Measurements from ENCODE around the gene ARMH3. TPM values are rescaled to one million over a fixed set of nuclear protein-coding genes. Genes with fewer than 3 reads are reported as not detected.

Gene ARMH3
- total RNA-seq, 1 donor from 2014 or later, result 6.3 TPM

DNA sequence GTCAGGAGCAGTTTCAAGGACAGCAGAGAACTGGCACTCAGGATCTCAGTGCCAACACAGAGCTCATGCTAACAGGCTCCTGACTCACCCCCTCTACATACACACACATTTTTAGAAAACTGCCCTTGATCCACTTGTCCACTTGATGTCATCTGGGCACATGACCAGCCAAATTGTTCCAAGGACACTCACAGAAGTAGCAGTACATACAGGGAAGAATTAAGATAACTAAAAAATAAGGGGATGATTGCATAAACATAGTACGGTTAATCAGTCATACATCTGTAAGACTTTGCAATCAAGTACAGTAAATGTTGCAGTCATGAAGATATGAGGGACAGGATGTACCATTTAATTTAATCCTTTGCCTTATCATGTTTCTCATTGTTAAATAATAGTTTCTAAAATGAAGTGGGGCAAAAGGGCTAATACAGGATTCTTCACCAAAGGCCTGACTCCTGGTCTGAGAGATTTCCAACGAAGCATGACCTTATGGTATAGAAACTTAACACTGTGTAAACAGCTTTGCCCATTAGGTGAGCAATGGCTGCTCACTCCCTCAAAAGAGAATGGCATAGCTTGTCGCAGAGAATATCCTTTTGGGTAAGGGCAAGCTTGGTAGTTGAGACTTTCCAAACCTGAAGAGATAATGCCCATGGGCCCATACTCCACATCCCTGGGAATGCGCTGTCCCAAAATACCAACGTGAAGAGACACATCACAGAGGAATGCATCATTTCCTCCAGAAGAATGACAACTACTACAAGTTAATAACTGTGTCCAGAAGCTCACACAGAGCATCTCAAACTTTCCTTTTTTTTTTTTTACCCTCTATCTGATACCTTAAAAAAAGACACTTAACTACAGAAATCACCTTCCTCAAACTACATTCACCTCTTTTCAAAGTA lies 94.1 kb downstream of the ARMH3 start:
- peak; percentile 12 for DNase-seq (ENCODE audit: low read depth)

DNA sequence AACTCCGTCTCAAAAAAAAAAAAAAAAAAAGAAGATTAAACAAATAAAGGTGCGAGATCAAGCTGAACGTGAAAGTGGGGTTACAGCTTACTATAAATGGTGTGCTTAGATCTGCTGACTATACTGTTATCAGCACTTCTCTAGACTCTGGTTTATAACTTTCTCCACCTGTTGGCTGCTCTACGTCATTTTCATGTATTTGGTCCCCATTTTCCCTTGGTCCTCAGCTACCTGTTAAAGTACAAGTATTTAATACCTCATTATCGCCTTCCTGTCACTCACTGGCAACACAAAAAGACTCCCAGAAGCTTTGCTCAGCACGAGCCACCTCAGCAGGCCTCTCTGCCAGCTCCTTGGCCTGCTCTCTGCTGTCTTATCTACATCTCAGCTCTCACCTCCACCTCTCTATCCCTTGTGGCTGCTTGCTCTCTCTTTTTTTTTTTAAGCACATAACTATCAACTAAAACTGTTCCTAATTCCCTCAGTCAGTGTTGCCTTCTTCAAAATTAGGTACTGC lies 95.0 kb downstream of the ARMH3 start:
- no peak for DNase-seq (ENCODE audit: low read depth)
- TF ChIP-seq, protein P1, sequence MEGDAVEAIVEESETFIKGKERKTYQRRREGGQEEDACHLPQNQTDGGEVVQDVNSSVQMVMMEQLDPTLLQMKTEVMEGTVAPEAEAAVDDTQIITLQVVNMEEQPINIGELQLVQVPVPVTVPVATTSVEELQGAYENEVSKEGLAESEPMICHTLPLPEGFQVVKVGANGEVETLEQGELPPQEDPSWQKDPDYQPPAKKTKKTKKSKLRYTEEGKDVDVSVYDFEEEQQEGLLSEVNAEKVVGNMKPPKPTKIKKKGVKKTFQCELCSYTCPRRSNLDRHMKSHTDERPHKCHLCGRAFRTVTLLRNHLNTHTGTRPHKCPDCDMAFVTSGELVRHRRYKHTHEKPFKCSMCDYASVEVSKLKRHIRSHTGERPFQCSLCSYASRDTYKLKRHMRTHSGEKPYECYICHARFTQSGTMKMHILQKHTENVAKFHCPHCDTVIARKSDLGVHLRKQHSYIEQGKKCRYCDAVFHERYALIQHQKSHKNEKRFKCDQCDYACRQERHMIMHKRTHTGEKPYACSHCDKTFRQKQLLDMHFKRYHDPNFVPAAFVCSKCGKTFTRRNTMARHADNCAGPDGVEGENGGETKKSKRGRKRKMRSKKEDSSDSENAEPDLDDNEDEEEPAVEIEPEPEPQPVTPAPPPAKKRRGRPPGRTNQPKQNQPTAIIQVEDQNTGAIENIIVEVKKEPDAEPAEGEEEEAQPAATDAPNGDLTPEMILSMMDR (IDR thresholded peaks at IDR 0.05; ENCODE audit: insufficient read depth, low read length, severe bottlenecking), result no peak
- no peaks in the 10 kb centered on the region for H3K27me3 ChIP-seq (ENCODE audit: control insufficient read depth, insufficient read depth, low read length)
- no peaks in the 10 kb centered on the region for H3K36me3 ChIP-seq (ENCODE audit: control insufficient read depth, insufficient read depth, low read length)
- H3K4me3 ChIP-seq (ENCODE audit: low read depth, low read length), result no peak overlapping the region
- FAIRE-seq, result no peak

More for the DNA sequence above, 94.1 kb downstream of the ARMH3 start:
- TF ChIP-seq, protein P1 (IDR thresholded peaks at IDR 0.05; ENCODE audit: insufficient read depth, low read length, severe bottlenecking), result no peak
- no peak for FAIRE-seq
- no peaks in the 10 kb centered on the region for H3K36me3 ChIP-seq (ENCODE audit: control insufficient read depth, insufficient read depth, low read length)
- H3K4me3 ChIP-seq (ENCODE audit: low read depth, low read length), result no peak overlapping the region
- H3K27me3 ChIP-seq (ENCODE audit: control insufficient read depth, insufficient read depth, low read length), result no peaks in the 10 kb centered on the region

DNA sequence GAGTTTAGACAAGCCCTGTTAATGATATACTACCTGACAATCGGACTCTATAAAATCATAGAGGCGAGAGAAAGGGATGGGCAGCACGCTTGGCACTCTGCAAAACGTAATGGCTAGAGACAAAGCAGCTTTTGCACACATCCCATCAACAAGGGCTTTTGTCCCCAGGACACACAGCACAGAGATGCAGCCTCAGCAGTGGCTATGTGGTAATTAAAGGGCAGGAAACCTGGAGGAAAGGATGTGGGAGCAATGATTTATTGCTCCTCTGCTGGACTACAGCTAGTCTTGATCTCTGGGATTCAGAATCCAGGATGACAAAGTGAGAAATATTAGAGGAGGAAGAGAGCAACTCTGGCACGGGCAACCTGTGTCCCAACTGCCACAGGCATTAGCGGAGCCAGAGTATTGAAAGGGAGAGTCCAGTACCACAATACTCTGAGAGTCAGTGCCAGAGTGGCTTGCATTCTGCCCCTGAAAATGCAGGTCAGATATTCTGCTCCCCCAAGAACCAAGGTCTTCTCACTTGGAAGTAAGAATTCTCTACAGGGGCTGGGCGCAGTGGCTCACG lies 96.5 kb downstream of the ARMH3 start:
- FAIRE-seq, result no peak
- H3K36me3 ChIP-seq (ENCODE audit: control insufficient read depth, insufficient read depth, low read length), result no peaks in the 10 kb centered on the region
- H3K27me3 ChIP-seq (ENCODE audit: control insufficient read depth, insufficient read depth, low read length), result no peaks in the 10 kb centered on the region
- no peak overlapping the region for H3K4me3 ChIP-seq (ENCODE audit: low read depth, low read length)
- DNase-seq (ENCODE audit: low read depth), result no peak
- TF ChIP-seq, protein P1 (IDR thresholded peaks at IDR 0.05; ENCODE audit: insufficient read depth, low read length, severe bottlenecking), result no peak

GRCh38 chr10:101958691-101959090 lies 97.3 kb downstream of the ARMH3 start:
- no peaks in the 10 kb centered on the region for H3K36me3 ChIP-seq (ENCODE audit: control insufficient read depth, insufficient read depth, low read length)
- TF ChIP-seq, protein P1 (IDR thresholded peaks at IDR 0.05; ENCODE audit: insufficient read depth, low read length, severe bottlenecking), result no peak
- no peaks in the 10 kb centered on the region for H3K27me3 ChIP-seq (ENCODE audit: control insufficient read depth, insufficient read depth, low read length)
- no peak overlapping the region for H3K4me3 ChIP-seq (ENCODE audit: low read depth, low read length)
- FAIRE-seq, result no peak
- no peak for DNase-seq (ENCODE audit: low read depth)

DNA sequence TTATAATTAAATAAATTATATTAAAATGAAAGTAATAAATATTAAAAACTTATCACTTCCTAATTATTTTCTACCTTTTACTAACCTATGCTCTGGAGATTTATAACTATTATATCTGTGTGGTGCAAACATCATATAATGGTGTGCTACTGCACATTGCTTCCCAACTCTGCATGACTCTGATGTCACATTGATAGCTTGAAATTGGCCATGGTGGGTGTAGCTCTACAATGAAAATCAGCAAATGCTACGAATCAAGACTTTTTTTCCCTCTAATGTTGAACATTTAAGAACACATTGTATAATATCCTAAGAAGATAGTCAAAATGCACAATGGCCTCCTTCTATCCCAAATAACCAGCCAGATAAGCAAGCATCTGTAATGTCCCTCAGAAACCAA lies 99.1 kb downstream of the ARMH3 start:
- Histone ChIP-seq H3K27me3 (ENCODE audit: control insufficient read depth, insufficient read depth, low read length) (no peaks in the 10 kb centered on the region), H3K4me3 (ENCODE audit: low read depth, low read length) (no peak overlapping the region), H3K36me3 (ENCODE audit: control insufficient read depth, insufficient read depth, low read length) (no peaks in the 10 kb centered on the region)
- FAIRE-seq (no peak), DNase-seq (ENCODE audit: low read depth) (no peak)
- TF ChIP-seq, protein P1 (IDR thresholded peaks at IDR 0.05; ENCODE audit: insufficient read depth, low read length, severe bottlenecking), result no peak

Data from bronchial epithelial cell (primary cell).